ENCODE measurements around the gene SEC14L1.

SEC14L1 gene

GRCh38 chr17:77203846-77204245, 63.1 kb downstream of the SEC14L1 start:
- no peaks in the 10 kb centered on the region for H3K4me1 ChIP-seq (ENCODE audit: insufficient read depth, low read length)
- H3K27me3 ChIP-seq (ENCODE audit: insufficient read depth, low read length), result no peaks in the 10 kb centered on the region
- no peaks in the 10 kb centered on the region for H3K9me3 ChIP-seq (ENCODE audit: low read length)
- H2AFZ ChIP-seq (ENCODE audit: low read depth, low read length), result no peak overlapping the region
- H3K4me3 ChIP-seq (ENCODE audit: low read length), result no peak overlapping the region
- H3K36me3 ChIP-seq (ENCODE audit: insufficient read depth, low read length), result peaks cover 72% of the 10 kb centered on the region

- Histone ChIP-seq H3K27me3 (ENCODE audit: insufficient read depth, low read length) (no peaks in the 10 kb centered on the region), H2AFZ (ENCODE audit: low read depth, low read length) (no peak overlapping the region), H3K4me3 (ENCODE audit: low read length) (no peak overlapping the region), H3K36me3 (ENCODE audit: insufficient read depth, low read length) (peaks cover 75% of the 10 kb centered on the region), H3K9me3 (ENCODE audit: low read length) (no peaks in the 10 kb centered on the region), H3K4me1 (ENCODE audit: insufficient read depth, low read length) (no peaks in the 10 kb centered on the region)
These were observed 63.8 kb downstream of the SEC14L1 start for GRCh38 chr17:77204536-77204935.

GRCh38 chr17:77205396-77206125, 64.8 kb downstream of the SEC14L1 start:
- Histone ChIP-seq H3K27me3 (ENCODE audit: insufficient read depth, low read length) (no peaks in the 10 kb centered on the region), H3K4me1 (ENCODE audit: insufficient read depth, low read length) (no peaks in the 10 kb centered on the region), H3K9me3 (ENCODE audit: low read length) (no peaks in the 10 kb centered on the region), H2AFZ (ENCODE audit: low read depth, low read length) (no peak overlapping the region), H3K36me3 (ENCODE audit: insufficient read depth, low read length) (peaks cover 74% of the 10 kb centered on the region), H3K4me3 (ENCODE audit: low read length) (no peak overlapping the region)

GRCh38 chr17:77206158-77206956, 65.6 kb downstream of the SEC14L1 start:
- Histone ChIP-seq H3K27me3 (ENCODE audit: insufficient read depth, low read length) (no peaks in the 10 kb centered on the region), H3K4me3 (ENCODE audit: low read length) (no peak overlapping the region), H2AFZ (ENCODE audit: low read depth, low read length) (no peak overlapping the region), H3K9me3 (ENCODE audit: low read length) (no peaks in the 10 kb centered on the region), H3K4me1 (ENCODE audit: insufficient read depth, low read length) (no peaks in the 10 kb centered on the region), H3K36me3 (ENCODE audit: insufficient read depth, low read length) (peaks cover 74% of the 10 kb centered on the region)

- Histone ChIP-seq H2AFZ (ENCODE audit: low read depth, low read length) (no peak overlapping the region), H3K4me1 (ENCODE audit: insufficient read depth, low read length) (no peaks in the 10 kb centered on the region), H3K36me3 (ENCODE audit: insufficient read depth, low read length) (peaks cover 80% of the 10 kb centered on the region), H3K27me3 (ENCODE audit: insufficient read depth, low read length) (no peaks in the 10 kb centered on the region), H3K4me3 (ENCODE audit: low read length) (no peak overlapping the region), H3K9me3 (ENCODE audit: low read length) (no peaks in the 10 kb centered on the region)
These were observed 67.0 kb downstream of the SEC14L1 start for GRCh38 chr17:77207689-77208216.

GRCh38 chr17:77208217-77208808, 67.5 kb downstream of the SEC14L1 start:
- no peaks in the 10 kb centered on the region for H3K4me1 ChIP-seq (ENCODE audit: insufficient read depth, low read length)
- no peaks in the 10 kb centered on the region for H3K27me3 ChIP-seq (ENCODE audit: insufficient read depth, low read length)
- no peaks in the 10 kb centered on the region for H3K9me3 ChIP-seq (ENCODE audit: low read length)
- H3K36me3 ChIP-seq (ENCODE audit: insufficient read depth, low read length), result peaks cover 81% of the 10 kb centered on the region
- no peak overlapping the region for H2AFZ ChIP-seq (ENCODE audit: low read depth, low read length)
- H3K4me3 ChIP-seq (ENCODE audit: low read length), result no peak overlapping the region

- Histone ChIP-seq H2AFZ (ENCODE audit: low read depth, low read length) (no peak overlapping the region), H3K36me3 (ENCODE audit: insufficient read depth, low read length) (peaks cover 82% of the 10 kb centered on the region), H3K4me1 (ENCODE audit: insufficient read depth, low read length) (no peaks in the 10 kb centered on the region), H3K4me3 (ENCODE audit: low read length) (no peak overlapping the region), H3K9me3 (ENCODE audit: low read length) (no peaks in the 10 kb centered on the region), H3K27me3 (ENCODE audit: insufficient read depth, low read length) (no peaks in the 10 kb centered on the region)
These were observed 68.1 kb downstream of the SEC14L1 start for GRCh38 chr17:77208856-77209255.

GRCh38 chr17:77209330-77209748, 68.6 kb downstream of the SEC14L1 start:
- no peaks in the 10 kb centered on the region for H3K4me1 ChIP-seq (ENCODE audit: insufficient read depth, low read length)
- H3K27me3 ChIP-seq (ENCODE audit: insufficient read depth, low read length), result no peaks in the 10 kb centered on the region
- peaks cover 86% of the 10 kb centered on the region for H3K36me3 ChIP-seq (ENCODE audit: insufficient read depth, low read length)
- no peak overlapping the region for H3K4me3 ChIP-seq (ENCODE audit: low read length)
- no peak overlapping the region for H2AFZ ChIP-seq (ENCODE audit: low read depth, low read length)
- no peaks in the 10 kb centered on the region for H3K9me3 ChIP-seq (ENCODE audit: low read length)

GRCh38 chr17:77210331-77210730, 69.6 kb downstream of the SEC14L1 start:
- H3K9me3 ChIP-seq (ENCODE audit: low read length), result no peaks in the 10 kb centered on the region
- peaks cover 82% of the 10 kb centered on the region for H3K36me3 ChIP-seq (ENCODE audit: insufficient read depth, low read length)
- no peaks in the 10 kb centered on the region for H3K4me1 ChIP-seq (ENCODE audit: insufficient read depth, low read length)
- no peaks in the 10 kb centered on the region for H3K27me3 ChIP-seq (ENCODE audit: insufficient read depth, low read length)
- H3K4me3 ChIP-seq (ENCODE audit: low read length), result no peak overlapping the region
- H2AFZ ChIP-seq (ENCODE audit: low read depth, low read length), result no peak overlapping the region

- Histone ChIP-seq H3K9me3 (ENCODE audit: low read length) (no peaks in the 10 kb centered on the region), H3K36me3 (ENCODE audit: insufficient read depth, low read length) (peaks cover 77% of the 10 kb centered on the region), H3K27me3 (ENCODE audit: insufficient read depth, low read length) (no peaks in the 10 kb centered on the region), H2AFZ (ENCODE audit: low read depth, low read length) (no peak overlapping the region), H3K4me1 (ENCODE audit: insufficient read depth, low read length) (no peaks in the 10 kb centered on the region), H3K4me3 (ENCODE audit: low read length) (no peak overlapping the region)
These were observed 70.3 kb downstream of the SEC14L1 start for GRCh38 chr17:77210946-77211541.

- H2AFZ ChIP-seq (ENCODE audit: low read depth, low read length), result no peak overlapping the region
- H3K4me3 ChIP-seq (ENCODE audit: low read length), result no peak overlapping the region
- H3K4me1 ChIP-seq (ENCODE audit: insufficient read depth, low read length), result no peaks in the 10 kb centered on the region
- H3K27me3 ChIP-seq (ENCODE audit: insufficient read depth, low read length), result no peaks in the 10 kb centered on the region
- peaks cover 76% of the 10 kb centered on the region for H3K36me3 ChIP-seq (ENCODE audit: insufficient read depth, low read length)
- H3K9me3 ChIP-seq (ENCODE audit: low read length), result no peaks in the 10 kb centered on the region
These were observed 70.9 kb downstream of the SEC14L1 start for GRCh38 chr17:77211681-77212080.

- no peaks in the 10 kb centered on the region for H3K27me3 ChIP-seq (ENCODE audit: insufficient read depth, low read length)
- H3K36me3 ChIP-seq (ENCODE audit: insufficient read depth, low read length), result peaks cover 78% of the 10 kb centered on the region
- no peak overlapping the region for H2AFZ ChIP-seq (ENCODE audit: low read depth, low read length)
- H3K4me3 ChIP-seq (ENCODE audit: low read length), result no peak overlapping the region
- H3K9me3 ChIP-seq (ENCODE audit: low read length), result no peaks in the 10 kb centered on the region
- no peaks in the 10 kb centered on the region for H3K4me1 ChIP-seq (ENCODE audit: insufficient read depth, low read length)
These were observed 71.5 kb downstream of the SEC14L1 start for GRCh38 chr17:77212081-77212832.
